Caco-2 (cell line): Measurements from ENCODE around the gene CABLES2. TPM values are rescaled to one million over a fixed set of nuclear protein-coding genes. Genes with fewer than 3 reads are reported as not detected.

Experiments
- BruUV-seq: library from RNA; stranded (reverse); fragments of 400-500 nt; replicated peaks from 2 replicates; lab custom pipeline; 2021; lab: Mats Ljungman, UMichigan
- CTCF ChIA-PET: fragments of 300-600 bp; sonication (Branson Sonifier 250); formaldehyde crosslinking; loops from one replicate; lab custom pipeline; 2022; ENCODE audit warnings: antibody characterized with exemption; lab: Charles Lee
- POLR2A ChIA-PET: fragments of 300-600 bp; sonication (Branson Sonifier 250); formaldehyde crosslinking; loops from one replicate; lab custom pipeline; 2022; ENCODE audit warnings: antibody characterized with exemption; lab: Charles Lee
- DNase-seq, 2 experiments: peaks; one replicate each; pipeline versions ENCODE4 v3.0.0 to v3.0.0-alpha.2; 2020 to 2022
- H3K27me3 ChIP-seq: replicated peaks from 2 replicates; pipeline ENCODE4 v1.6.0; 2011; ENCODE audit warnings: low read length; ENCODE audit not compliant: control insufficient read depth, insufficient read depth
- H3K36me3 ChIP-seq: 2 replicates; pipeline ENCODE4 v1.5.1; 2011; ENCODE audit warnings: low read length; ENCODE audit not compliant: control insufficient read depth, insufficient read depth
- H3K4me1 ChIP-seq: fragments of 250-450 bp; sonication (Bioruptor Pico); 2 replicates; pipeline ENCODE4 v1.5.1; 2020; ENCODE audit warnings: mild to moderate bottlenecking
- H3K4me3 ChIP-seq: 2 replicates; pipeline ENCODE4 v1.5.1; 2011; ENCODE audit warnings: low read depth, mild to moderate bottlenecking, control low read depth, low read length
- H3K9me3 ChIP-seq: fragments of 250-450 bp; sonication (Bioruptor Pico); 2 replicates; pipeline ENCODE4 v1.5.1; 2020; ENCODE audit warnings: mild to moderate bottlenecking, moderate library complexity
- H3K27ac Mint-ChIP-seq: one replicate; pipeline ENCODE4 v1.8.0; 2022; ENCODE audit warnings: mixed read lengths; ENCODE audit not compliant: unreplicated experiment
- H3K27me3 Mint-ChIP-seq: one replicate; pipeline ENCODE4 v1.8.0; 2022; ENCODE audit warnings: mixed read lengths; ENCODE audit not compliant: insufficient read depth, unreplicated experiment
- H3K36me3 Mint-ChIP-seq: one replicate; pipeline ENCODE4 v1.8.0; 2022; ENCODE audit warnings: mild to moderate bottlenecking, mixed read lengths; ENCODE audit not compliant: insufficient read depth, unreplicated experiment
- H3K4me1 Mint-ChIP-seq: one replicate; pipeline ENCODE4 v1.8.0; 2022; ENCODE audit warnings: low read depth, mixed read lengths; ENCODE audit not compliant: unreplicated experiment
- H3K4me3 Mint-ChIP-seq: one replicate; pipeline ENCODE4 v1.8.0; 2022; ENCODE audit warnings: mild to moderate bottlenecking, moderate library complexity, mixed read lengths; ENCODE audit not compliant: unreplicated experiment
- H3K9me3 Mint-ChIP-seq: one replicate; pipeline ENCODE4 v1.8.0; 2022; ENCODE audit warnings: mixed read lengths; ENCODE audit not compliant: unreplicated experiment
- intact Hi-C: fragments of 100-400 bp; cut with micrococcal nuclease; formaldehyde crosslinking; loops from one replicate; pipeline ENCODE4 v1.10.0; 2022; ENCODE audit not compliant: unreplicated experiment
- total RNA-seq: library from RNA; stranded (reverse); gene quantifications from 2 replicates; pipeline ENCODE4 v1.2.3, GENCODE V29; 2022
- TF ChIP-seq, protein P1 (sequence below), 2 experiments: fragments of 200-600 bp in 1 of 2; IDR thresholded peaks; 1 replicate in 1 of 2; 2 replicates in 1 of 2; pipeline versions ENCODE4 v1.5.1 to v1.8.0; 2011 to 2022; ENCODE audit warnings: antibody characterized with exemption in 1 of 2, control low read depth in 1 of 2, inconsistent platforms in 1 of 2, low read depth in 1 of 2, low read length in 1 of 2, mild to moderate bottlenecking in 1 of 2, moderate library complexity in 1 of 2; ENCODE audit not compliant: insufficient read depth in 1 of 2, severe bottlenecking in 1 of 2, unreplicated experiment in 1 of 2

Gene CABLES2
- total RNA-seq, 1 experiment from 2014 or later = 36.4 TPM

DNA sequence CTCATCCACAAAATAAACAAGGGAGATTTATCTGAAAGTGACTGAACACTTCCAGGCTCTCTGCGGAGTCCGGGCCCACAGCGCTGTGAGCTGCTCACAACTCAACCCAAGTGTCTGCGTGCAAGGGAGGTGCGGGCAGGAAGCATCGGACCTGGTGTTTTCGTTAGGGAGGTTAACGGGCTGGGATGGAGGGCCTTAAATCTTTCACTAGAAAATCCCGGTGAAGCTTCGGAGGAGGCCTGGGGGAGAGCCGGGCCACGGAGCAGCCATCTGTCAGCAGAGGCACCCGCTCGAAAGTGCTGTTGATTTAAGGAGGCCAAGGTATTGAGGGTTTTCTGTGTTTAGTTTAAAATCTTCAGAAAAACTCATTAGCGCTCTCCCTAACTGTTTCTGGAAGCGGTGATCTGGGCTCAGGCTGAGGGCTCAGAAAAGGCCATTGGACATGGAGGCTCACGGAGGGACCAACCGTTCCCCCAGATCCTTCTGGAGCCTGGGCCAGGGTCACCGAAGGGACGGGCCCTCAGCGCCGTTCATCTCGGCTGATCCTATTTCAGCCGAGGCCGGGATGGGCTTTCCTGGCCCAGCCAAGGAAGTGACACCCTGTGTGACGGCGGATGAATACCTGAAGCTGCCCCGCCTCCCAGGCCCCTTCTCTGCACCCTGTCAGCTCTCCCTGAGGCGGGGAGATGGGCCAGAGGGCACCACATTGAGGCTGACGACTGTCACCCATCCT is 48.0 kb upstream of the CABLES2 start:
- no peak overlapping the region for H3K4me3 Mint-ChIP-seq
- no TSS peak for BruUV-seq
- no peaks in the 10 kb centered on the region for H3K27me3 Mint-ChIP-seq
- Histone ChIP-seq H3K36me3 (no peaks in the 10 kb centered on the region), H3K27me3 (no peaks in the 10 kb centered on the region), H3K9me3 (no peaks in the 10 kb centered on the region), H3K4me1 (peaks cover 44% of the 10 kb centered on the region), H3K4me3 (no peak overlapping the region)
- CTCF ChIA-PET = interaction anchor here (1.0 to 1.2 kb wide), 2 partner anchors 10 to 339 kb away, joined by 3 to 8 read pairs; no protein-coding TSS in a partner anchor
- no peaks in the 10 kb centered on the region for H3K36me3 Mint-ChIP-seq
- TF ChIP-seq, protein P1, sequence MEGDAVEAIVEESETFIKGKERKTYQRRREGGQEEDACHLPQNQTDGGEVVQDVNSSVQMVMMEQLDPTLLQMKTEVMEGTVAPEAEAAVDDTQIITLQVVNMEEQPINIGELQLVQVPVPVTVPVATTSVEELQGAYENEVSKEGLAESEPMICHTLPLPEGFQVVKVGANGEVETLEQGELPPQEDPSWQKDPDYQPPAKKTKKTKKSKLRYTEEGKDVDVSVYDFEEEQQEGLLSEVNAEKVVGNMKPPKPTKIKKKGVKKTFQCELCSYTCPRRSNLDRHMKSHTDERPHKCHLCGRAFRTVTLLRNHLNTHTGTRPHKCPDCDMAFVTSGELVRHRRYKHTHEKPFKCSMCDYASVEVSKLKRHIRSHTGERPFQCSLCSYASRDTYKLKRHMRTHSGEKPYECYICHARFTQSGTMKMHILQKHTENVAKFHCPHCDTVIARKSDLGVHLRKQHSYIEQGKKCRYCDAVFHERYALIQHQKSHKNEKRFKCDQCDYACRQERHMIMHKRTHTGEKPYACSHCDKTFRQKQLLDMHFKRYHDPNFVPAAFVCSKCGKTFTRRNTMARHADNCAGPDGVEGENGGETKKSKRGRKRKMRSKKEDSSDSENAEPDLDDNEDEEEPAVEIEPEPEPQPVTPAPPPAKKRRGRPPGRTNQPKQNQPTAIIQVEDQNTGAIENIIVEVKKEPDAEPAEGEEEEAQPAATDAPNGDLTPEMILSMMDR (IDR thresholded peaks at IDR 0.05; ENCODE audit: insufficient read depth in 1 of 2, low read depth in 1 of 2, low read length in 1 of 2, severe bottlenecking in 1 of 2, unreplicated experiment in 1 of 2) = no peak
- POLR2A ChIA-PET = no interaction called here
- no peaks in the 10 kb centered on the region for H3K9me3 Mint-ChIP-seq
- no peak for DNase-seq
- intact Hi-C loops = no loop called here
- H3K4me1 Mint-ChIP-seq = peaks cover 13% of the 10 kb centered on the region
- peak overlapping the region; percentile 17 for H3K27ac Mint-ChIP-seq

DNA sequence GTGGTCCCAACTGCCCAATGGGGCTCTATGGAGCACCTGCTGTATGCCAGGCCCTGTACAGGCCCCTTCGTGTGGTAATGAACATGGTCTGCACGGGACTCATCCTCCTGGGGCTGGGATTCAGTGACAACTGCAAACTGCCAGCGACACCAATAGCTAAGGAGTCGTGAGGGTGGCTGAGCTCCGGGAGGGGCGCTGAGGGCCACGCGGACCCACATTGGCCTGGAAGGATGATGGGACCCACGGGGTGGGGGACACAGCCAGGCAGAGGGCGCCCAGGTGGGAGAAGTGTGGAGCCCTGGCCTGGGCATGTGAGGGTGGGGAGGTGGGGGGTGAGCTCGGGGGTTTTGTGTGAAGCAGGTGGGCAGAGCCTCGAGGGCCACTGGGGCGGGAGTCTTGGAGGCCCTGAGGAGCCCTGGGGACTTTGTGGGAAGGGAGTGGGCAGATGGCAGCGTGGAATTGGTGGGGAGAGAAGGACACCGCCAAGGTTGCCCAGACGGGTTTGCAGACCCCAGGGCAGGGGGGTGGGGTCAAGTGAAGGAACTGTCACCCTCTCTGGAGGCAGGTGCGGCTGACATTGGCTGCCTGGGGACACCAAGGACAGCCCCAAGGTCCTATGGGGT is 46.2 kb upstream of the CABLES2 start:
- H3K4me1 ChIP-seq = peaks cover 50% of the 10 kb centered on the region
- no peaks in the 10 kb centered on the region for H3K9me3 Mint-ChIP-seq
- POLR2A ChIA-PET = no interaction called here
- H3K4me1 Mint-ChIP-seq = peaks cover 27% of the 10 kb centered on the region
- no peak overlapping the region for H3K27ac Mint-ChIP-seq
- H3K36me3 Mint-ChIP-seq = no peaks in the 10 kb centered on the region
- H3K27me3 ChIP-seq = no peaks in the 10 kb centered on the region
- no peaks in the 10 kb centered on the region for H3K9me3 ChIP-seq
- H3K4me3 Mint-ChIP-seq = no peak overlapping the region
- no peak for DNase-seq
- H3K4me3 ChIP-seq = no peak overlapping the region
- TF ChIP-seq, protein P1 (IDR thresholded peaks at IDR 0.05; ENCODE audit: insufficient read depth in 1 of 2, low read depth in 1 of 2, low read length in 1 of 2, severe bottlenecking in 1 of 2, unreplicated experiment in 1 of 2) = no peak
- no peaks in the 10 kb centered on the region for H3K27me3 Mint-ChIP-seq
- no peaks in the 10 kb centered on the region for H3K36me3 ChIP-seq
- BruUV-seq = no TSS peak
- intact Hi-C loops = no loop called here
- CTCF ChIA-PET = interaction anchor here (0.6 kb wide), 1 partner anchor 123 kb away, joined by 3 read pairs; no protein-coding TSS in a partner anchor

DNA sequence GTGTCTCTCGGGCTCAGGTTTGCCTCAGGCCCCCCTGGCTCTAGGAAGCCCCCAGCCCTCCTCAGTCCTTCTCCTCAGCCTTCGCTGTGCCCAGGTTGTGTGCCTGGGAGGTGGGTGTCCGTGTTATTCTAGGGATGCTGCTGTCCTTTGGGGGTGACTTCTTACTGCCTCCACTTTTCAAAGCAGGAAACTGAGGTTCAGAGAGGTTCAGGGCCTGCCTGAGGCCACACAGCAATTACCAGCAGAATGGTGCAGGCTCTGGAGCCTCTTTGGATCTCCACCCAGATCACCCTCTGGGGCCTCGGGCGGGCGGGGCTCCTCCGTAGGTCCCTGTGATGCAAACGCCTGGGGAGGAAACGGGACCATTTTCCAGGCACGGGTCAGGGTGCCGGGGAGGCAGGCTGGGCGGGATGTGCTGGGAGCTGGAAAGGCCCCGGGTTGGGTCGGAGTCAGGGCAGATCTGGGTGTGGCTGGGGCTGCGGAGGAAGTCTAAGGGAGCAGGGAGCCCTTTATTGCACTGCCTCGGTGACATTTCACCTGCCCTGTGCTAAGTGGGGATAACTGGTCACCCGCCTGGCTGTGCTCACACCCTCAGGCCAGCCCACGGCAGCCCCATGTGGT is 45.5 kb upstream of the CABLES2 start:
- Histone ChIP-seq H3K36me3 (no peaks in the 10 kb centered on the region), H3K27me3 (no peaks in the 10 kb centered on the region), H3K4me3 (no peak overlapping the region), H3K4me1 (peaks cover 44% of the 10 kb centered on the region), H3K9me3 (no peaks in the 10 kb centered on the region)
- Mint-ChIP-seq H3K36me3 (no peaks in the 10 kb centered on the region), H3K27me3 (no peaks in the 10 kb centered on the region), H3K27ac (peak overlapping the region; percentile 1), H3K4me1 (peaks cover 34% of the 10 kb centered on the region), H3K4me3 (no peak overlapping the region), H3K9me3 (no peaks in the 10 kb centered on the region)
- POLR2A ChIA-PET = no interaction called here
- TF ChIP-seq, protein P1 (IDR thresholded peaks at IDR 0.05; ENCODE audit: insufficient read depth in 1 of 2, low read depth in 1 of 2, low read length in 1 of 2, severe bottlenecking in 1 of 2, unreplicated experiment in 1 of 2) = no peak
- no TSS peak for BruUV-seq
- CTCF ChIA-PET = interaction anchor here (0.6 kb wide), 1 partner anchor 122 kb away, joined by 3 read pairs; no protein-coding TSS in a partner anchor
- intact Hi-C loops = no loop called here
- peak; percentile 48 to 88 for DNase-seq
